IPS-NIHi7 (cell line): ENCODE results near the gene COLGALT1.
"Not testable (repeated sequence)": the region's sequence is repeated elsewhere in the genome, so short reads cannot be mapped to it uniquely, and the experiment has no call there.

Experiments used
- DNase-seq: peaks from one replicate; pipeline ENCODE4 v3.0.0; 2012; ENCODE audit warnings: mixed read lengths; ENCODE audit errors: extremely low spot score

COLGALT1 gene

DNA sequence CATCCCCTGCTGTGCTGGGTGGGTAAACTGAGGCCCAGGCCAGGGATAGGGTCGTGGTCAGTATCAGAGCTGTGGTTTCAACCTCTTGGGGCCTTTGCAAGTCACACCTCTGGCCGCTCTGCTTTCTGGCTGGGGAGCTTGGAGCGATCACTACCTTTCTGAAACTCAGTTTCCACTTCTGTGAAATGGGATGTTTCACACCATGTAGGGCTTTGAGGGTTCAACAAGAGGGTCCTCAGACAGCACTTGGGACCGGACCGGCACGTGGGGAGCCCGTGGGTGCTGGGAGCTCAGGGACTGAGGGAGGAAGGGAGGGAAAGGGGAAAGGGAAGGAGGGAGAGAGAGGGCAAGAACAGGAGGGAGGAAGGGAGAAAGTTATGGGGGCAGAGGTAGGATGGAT, 22.9 kb upstream of the COLGALT1 start:
- no peak for DNase-seq

- no peak for DNase-seq
These were observed 20.7 kb upstream of the COLGALT1 start for GRCh38 chr19:17534767-17535166.

GRCh38 chr19:17536955-17537354, 18.5 kb upstream of the COLGALT1 start:
- DNase-seq = no peak

DNA sequence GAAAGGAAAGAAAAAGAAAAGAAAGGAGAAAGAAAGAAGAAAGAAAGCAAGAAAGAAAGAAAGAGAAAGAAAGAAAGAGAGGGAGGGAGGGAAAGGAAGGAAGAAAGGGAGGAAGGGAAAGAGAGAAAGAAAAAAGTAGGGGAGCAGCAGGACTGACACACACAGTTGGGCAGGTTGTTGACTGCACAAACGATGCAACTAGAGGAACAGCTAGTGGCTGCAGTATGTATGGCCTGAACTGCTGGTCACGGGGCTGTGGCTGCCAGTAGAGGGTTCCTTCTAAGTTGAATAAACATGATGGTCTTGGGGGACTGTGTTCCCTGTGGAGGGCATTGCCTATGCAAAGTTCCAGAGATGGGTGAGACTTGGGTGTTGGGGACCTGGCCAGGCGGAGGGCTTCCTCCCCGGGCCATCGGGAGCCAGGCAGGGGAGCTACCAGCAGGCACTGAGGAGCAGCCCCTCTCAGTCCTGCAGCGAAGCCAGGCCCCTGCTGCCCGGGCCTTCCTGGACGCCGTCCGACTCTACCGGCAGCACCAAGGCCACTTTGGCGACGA, 16.7 kb upstream of the COLGALT1 start:
- peak; percentile 38 for DNase-seq

- peak; percentile 99 for DNase-seq
These were observed 16.0 kb upstream of the COLGALT1 start for GRCh38 chr19:17539238-17540117.

- no peak for DNase-seq
These were observed 15.3 kb upstream of the COLGALT1 start for GRCh38 chr19:17540174-17540573.

DNA sequence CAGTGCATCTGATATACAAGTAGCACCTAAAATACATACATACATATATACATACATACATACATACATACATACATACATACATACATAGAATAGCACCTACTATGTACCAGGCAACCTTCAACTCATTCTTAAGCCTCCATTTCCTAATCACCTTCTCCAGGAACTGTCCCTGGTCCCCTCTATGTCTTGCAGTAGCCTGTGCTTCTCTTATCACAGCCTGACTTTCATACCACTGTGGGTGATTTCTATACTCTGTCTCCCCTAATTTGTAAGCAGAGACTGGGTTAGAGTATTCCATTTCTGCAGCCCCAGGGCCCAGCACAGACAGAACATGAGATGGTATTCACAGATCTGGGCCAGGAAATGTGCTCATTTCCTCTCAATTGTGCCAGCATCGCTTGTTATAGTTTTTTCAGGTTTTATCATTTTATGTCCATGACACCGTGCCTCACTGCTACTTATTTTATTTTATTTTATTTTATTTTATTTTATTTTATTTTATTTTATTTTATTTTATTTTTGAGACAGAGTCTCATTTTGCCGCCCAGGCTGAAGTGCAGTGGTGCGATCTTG, 14.2 kb upstream of the COLGALT1 start:
- no peak for DNase-seq

DNA sequence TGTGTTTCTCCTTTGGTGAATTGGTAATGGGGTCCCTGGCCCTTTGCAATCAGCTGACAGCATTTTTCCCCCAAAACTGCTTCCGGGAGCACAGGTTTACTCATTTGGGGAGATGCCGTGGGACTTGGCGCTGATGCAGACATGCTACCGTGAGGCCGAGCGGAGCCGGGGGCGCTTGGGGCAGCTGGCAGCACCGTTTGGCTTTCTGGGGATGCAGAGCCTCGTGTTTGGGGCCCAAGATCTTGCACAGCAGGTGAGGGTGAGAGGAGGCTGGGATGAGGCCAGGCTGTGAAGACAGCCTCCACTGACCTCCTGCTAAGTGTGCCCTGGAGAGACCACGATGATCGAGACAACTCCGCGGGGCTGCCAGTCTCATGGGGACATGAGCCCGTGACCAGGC, 13.4 kb upstream of the COLGALT1 start:
- DNase-seq = no peak

DNA sequence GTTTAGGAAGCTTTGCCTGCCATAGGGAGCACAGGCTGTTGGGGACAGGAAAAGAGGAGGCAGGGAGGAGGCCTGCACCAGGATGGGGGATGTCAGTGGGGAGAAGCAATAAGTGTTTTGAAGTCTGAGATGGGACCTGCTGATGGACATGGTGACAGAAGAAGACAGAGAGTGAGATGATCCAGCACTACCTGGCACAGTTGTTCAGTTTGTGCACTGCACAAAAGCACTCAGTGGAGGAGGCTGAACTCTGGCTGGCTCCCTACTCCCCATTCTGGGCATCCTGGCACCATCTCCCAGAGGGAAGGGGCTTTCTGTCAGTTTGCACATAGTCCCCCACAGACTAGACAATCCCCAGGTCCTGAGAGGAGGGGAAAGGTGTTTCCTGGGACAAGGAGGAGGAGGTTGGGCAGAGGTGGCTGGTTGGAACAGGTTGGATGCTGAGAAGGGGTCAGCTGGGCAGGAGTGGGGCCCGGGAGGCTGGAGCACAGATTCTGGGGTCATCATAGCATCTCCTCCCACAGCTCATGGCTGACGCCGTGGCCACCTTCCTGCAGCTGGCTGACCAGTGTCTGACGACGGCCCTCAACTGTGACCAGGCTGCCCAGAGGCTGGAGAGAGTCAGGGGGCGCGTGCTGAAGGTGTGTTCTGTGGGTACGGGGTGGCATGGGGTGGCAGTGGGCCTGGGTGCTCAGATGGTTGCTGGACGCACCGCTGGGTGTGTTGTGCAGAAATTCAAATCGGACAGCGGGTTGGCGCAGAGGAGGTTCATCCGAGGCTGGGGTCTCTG, 12.5 kb upstream of the COLGALT1 start:
- no peak for DNase-seq

DNA sequence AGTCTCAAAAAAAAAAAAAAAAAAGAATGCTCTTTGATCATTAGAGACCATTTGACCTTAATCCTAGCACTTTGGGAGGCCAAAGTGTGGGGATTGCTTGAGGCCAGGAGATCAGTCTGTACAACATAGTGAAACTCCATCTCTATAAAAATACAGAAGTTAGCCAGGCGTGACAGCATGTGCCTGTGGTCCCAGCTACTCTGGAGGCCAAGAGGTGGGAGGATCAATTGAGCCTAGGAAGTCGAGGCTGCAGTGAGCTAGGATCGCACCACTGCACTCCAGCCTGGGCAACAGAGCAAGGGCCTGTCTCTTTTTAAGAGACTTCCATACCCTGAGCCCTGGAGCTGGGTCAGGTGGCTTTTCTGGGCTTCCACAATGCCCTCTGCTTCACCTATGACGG, 11.5 kb upstream of the COLGALT1 start:
- no peak for DNase-seq

- DNase-seq = no peak
These were observed 11.0 kb upstream of the COLGALT1 start for GRCh38 chr19:17544418-17544817.

- no peak for DNase-seq
These were observed 7.3 kb upstream of the COLGALT1 start for GRCh38 chr19:17548145-17548544.

- no peak for DNase-seq
These were observed 6.2 kb upstream of the COLGALT1 start for GRCh38 chr19:17549085-17549740.

- DNase-seq = no peak
These were observed 5.3 kb upstream of the COLGALT1 start for GRCh38 chr19:17550076-17550667.

DNA sequence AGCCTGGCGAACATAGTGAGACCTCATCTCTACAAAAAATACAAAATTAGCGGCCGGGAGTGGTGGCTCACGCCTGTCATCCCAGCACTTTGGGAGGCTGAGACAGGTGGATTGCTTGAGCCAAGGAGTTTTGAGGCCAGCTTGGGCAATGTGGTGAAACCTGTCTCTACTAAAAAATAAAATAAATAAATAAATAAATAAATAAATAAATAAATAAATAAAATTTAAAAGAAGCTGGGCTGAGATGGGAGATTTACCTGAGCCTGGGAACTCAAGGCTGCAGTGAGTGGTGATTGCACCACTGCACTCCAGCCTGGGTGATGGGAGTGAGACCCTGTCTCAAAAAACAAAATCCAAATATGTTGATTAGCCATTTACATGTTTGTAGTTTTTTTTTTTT, 2.7 kb upstream of the COLGALT1 start:
- not testable (repeated sequence) for DNase-seq

GRCh38 chr19:17553256-17553655, 2.2 kb upstream of the COLGALT1 start:
- DNase-seq = no peak

GRCh38 chr19:17554968-17555479, 425 bp upstream of the COLGALT1 start:
- no peak for DNase-seq

DNA sequence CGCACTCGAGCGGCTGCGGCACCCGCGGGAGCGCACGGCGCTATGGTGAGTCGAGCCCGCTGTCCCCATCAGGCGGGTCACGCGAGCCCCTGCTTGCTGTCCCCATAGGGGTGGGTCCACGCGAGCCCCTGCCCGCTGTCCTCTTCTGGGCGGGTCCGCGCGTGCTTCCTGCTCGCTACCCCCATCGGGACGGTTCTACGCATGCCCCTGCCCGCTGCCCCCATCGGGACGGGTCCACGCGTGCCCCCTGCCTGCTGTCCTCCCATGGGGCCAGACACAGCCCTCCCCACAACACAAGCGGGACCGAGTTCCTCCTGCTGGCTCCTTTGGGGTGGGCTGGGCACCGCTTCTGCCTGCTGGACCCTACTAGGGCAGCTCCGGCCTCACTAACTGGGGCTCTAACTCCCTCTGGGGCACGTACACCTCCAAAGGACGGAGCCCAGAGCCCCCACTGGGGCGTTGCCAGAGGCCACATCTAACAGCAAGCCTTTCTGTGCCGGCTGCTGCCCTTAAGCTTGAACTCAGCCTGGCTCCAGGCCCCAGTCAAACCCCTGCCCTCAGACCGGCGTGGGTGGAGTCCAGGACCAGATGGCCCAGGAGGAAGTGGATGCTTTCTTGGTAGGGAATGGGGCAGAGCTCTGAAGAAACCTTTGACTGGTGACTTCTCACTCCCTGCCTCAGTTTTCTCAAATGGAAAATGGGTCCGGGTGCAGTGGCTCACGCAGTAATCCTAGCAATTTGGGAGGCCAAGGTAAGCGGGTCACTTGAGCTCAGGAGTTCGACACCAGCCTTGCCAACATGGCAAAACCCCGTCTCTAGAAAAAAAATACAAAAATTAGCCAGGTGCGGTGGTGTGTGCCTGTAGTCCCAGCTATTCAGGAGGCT, 722 bp downstream of the COLGALT1 start:
- no peak for DNase-seq

DNA sequence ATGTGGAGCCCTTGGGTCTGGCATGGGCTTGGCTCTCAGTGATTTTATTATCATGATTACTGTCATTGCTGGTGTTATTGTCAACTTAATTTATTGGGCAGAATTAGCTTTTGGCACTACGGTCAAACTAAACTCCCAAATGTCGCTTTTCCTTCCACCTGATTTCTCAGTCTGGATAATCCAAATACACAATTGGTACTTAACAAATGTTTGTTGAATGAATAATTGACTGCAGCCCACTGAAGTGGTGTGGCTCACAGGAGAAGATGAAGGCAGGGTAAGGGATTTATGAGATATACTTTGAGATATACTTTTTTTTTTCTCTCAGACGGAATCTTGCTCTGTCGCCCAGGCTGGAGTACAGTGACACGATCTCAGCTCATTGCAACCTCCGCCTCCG, 1.5 kb downstream of the COLGALT1 start:
- no peak for DNase-seq

DNA sequence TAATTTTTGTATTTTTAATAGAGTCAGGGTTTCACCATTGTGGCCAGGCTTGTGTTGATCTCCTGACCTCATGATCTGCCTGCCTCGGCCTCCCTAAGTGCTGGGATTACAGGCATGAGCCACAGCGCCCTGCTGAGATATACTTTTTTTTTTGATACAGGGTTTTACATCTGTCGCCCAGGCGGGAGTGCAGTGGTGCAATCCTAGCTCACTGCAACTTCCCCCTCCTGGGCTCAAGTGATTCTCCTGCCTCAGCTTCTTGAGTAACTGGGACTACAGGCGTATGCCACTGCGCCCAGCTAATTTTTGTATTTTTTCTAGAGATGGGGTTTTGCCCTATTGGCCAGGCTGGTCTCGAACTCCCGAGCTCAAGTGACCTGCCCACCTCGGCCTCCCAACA, 2.0 kb downstream of the COLGALT1 start:
- DNase-seq = no peak
